SJSA1 (cell line): Measurements from ENCODE around the gene DGCR6. TPM values are rescaled to one million over a fixed set of nuclear protein-coding genes. Genes with fewer than 3 reads are reported as not detected.
"Not testable (repeated sequence)": the region's sequence is repeated elsewhere in the genome, so short reads cannot be mapped to it uniquely, and the experiment has no call there.

Experiments used
- DNase-seq, 2 experiments: peaks; one replicate each; pipeline ENCODE4 v3.0.0-alpha.2; 2015 to 2020; ENCODE audit warnings: low spot score in 2 of 2, low read depth in 1 of 2
- H3K27ac ChIP-seq: fragments of 250-450 bp; sonication (Bioruptor Pico); 2 replicates; pipeline ENCODE4 v1.5.1; 2020; ENCODE audit warnings: mild to moderate bottlenecking, moderate library complexity
- H3K27me3 ChIP-seq: fragments of 250-450 bp; sonication (Bioruptor Pico); replicated peaks from 2 replicates; pipeline ENCODE4 v1.5.1; 2020; ENCODE audit warnings: mild to moderate bottlenecking, moderate library complexity
- H3K36me3 ChIP-seq: fragments of 250-450 bp; sonication (Bioruptor Pico); 2 replicates; pipeline ENCODE4 v1.5.1; 2020; ENCODE audit warnings: mild to moderate bottlenecking
- H3K4me1 ChIP-seq: fragments of 250-450 bp; sonication (Bioruptor Pico); replicated peaks from 2 replicates; pipeline ENCODE4 v1.6.1; 2021; ENCODE audit warnings: mild to moderate bottlenecking
- H3K4me3 ChIP-seq: fragments of 250-450 bp; sonication (Bioruptor Pico); 2 replicates; pipeline ENCODE4 v1.5.1; 2020; ENCODE audit warnings: mild to moderate bottlenecking
- H3K9me3 ChIP-seq: fragments of 250-450 bp; sonication (Bioruptor Pico); replicated peaks from 2 replicates; pipeline ENCODE4 v1.5.1; 2020; ENCODE audit warnings: mild to moderate bottlenecking
- total RNA-seq: library from RNA; depleted of rRNA; stranded (reverse); fragments of >200 nt; shearing (Covaris generic); gene quantifications from 2 replicates; pipeline ENCODE4 v1.2.3, GENCODE V29; 2014

Gene DGCR6
- total RNA-seq, 1 experiment from 2014 or later: 0.95 TPM

DNA sequence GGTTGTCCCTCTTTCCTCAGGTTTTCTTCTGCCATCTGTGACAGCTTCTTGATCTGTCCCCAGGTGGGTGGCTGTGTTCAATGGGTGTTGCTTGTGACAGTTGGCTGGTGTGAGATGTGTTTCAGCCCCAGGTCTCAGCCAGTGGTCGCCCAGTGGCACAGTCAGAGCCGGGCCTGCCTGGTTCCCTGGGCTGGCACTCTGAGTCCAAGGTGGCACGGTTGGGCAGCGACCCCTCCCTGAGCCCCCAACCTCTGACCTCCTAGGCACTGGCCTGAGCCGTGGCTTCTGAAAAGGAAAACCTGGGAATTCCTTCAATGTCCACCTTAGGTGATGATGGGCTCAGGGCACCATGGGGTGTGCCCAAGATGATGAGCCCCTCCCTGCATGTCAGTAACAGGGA, 44.0 kb downstream of the DGCR6 start:
- no peaks in the 10 kb centered on the region for H3K9me3 ChIP-seq
- peak in 1 of 2 experiments; percentile 36 for DNase-seq
- peaks cover 11% of the 10 kb centered on the region for H3K27me3 ChIP-seq
- no peaks in the 10 kb centered on the region for H3K4me1 ChIP-seq
- no peak overlapping the region for H3K27ac ChIP-seq
- no peak overlapping the region for H3K4me3 ChIP-seq
- H3K36me3 ChIP-seq: no peaks in the 10 kb centered on the region

DNA sequence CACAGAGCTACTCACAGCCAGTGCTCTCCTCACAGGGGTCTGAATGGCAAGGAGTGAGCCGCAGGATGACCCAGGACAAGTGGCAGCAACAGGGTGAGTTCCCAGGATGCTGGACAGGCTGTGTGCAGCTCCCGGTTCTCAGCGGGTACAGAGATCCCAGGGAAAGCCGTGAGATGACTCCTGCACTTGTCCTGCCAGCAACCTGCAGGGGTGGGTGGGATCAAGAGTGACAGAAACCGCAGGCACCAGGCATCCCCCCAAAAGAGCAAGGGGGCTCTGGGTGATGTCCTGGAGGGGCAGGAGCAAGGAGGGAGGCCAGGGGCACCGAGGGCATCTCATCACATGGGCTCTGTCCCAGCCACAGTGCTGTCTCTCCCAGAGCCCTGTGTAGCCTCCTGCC, 45.9 kb downstream of the DGCR6 start:
- Histone ChIP-seq H3K4me1 (no peaks in the 10 kb centered on the region), H3K27ac (no peak overlapping the region), H3K27me3 (peaks cover 11% of the 10 kb centered on the region), H3K4me3 (no peak overlapping the region), H3K9me3 (no peaks in the 10 kb centered on the region), H3K36me3 (no peaks in the 10 kb centered on the region)
- DNase-seq: peak in 1 of 2 experiments; percentile 25

DNA sequence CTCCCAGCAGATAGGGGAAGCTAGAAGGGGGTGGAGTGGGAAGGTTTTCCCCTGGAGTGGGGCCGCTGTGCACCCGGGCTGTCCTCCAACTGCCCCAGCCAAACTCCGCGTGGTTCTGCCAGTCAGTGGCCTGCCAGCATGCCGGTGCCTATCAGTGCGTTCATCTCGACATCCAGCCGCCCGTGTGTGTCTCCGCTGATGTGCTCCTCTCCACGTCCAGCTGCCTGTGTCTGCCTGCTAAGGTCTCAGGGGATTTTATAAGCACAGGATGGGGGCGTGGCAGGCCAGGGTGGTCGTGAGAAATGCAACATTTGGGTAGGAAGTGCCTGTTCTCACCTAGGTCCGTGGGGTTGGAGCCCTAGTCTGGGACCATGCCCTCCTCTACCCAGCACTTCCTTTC, 47.0 kb downstream of the DGCR6 start:
- H3K4me3 ChIP-seq, H3K9me3 ChIP-seq, H3K36me3 ChIP-seq, H3K4me1 ChIP-seq, H3K27ac ChIP-seq: not testable (repeated sequence)
- H3K27me3 ChIP-seq: peaks cover 10% of the 10 kb centered on the region
- DNase-seq: peak in 1 of 2 experiments; percentile 27

DNA sequence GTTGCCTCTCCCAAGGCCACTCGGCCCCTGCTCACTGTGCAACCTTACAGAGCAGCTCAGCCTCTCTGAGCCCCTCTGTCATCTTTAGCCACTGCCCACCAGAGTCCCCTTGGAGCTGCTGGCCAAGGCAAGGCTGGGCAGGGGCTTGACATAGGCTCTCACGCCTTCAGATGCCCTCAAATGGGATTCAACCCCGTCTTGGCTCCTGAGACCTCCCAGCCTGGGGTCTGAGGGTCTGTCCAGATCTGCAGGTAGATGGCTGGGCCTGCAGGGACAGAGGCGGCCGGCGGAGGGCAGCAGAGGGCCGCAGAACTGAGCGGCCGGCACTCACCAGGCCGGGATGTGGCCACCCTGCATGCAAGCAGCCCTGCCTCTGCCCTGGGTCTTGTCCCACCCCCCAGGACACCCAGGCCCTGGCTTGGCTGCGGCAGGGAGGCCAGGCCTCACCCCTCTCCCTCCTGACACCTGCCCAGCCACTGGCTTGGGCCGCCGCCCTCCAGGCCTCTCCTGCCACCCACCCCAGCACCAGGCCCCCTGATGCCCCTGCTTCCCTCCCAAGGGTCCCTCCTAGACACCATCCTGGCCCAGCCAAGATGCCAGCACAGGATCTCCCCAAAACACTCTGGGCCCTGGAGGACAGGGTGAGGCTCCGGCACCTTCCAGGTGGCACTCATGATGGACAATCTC, 48.3 kb downstream of the DGCR6 start:
- DNase-seq: peak; percentile 38 to 63
- not testable (repeated sequence) for H3K36me3 ChIP-seq, H3K27me3 ChIP-seq, H3K4me1 ChIP-seq, H3K27ac ChIP-seq, H3K9me3 ChIP-seq, H3K4me3 ChIP-seq

DNA sequence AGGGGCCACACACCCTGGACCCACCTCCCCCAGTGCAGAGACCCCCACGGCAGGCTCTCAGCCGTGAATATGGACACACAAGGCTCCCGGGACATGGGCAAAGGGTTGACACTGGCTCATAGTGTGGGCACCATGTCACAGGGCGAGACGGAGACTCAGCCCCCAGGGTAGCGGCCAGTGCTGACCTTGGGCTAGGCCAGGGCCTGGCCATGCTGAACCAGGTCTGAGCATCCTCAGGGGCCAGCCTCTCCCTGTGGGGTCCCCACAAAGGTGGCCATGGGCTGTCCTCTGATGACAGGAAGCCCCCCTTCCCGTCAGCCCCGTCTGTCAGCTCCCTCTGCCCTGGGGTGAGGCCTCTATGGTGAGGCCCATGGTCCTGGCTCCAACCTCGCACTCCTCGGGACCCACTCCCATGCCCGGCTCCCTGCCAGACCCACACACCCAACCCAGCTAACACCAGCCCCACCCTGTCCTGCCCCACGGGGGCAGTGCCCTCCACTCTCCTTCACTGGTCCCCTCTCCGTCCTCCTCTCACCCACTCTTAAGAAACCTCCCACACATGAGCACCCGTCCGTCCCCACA, 49.0 kb downstream of the DGCR6 start:
- Histone ChIP-seq H3K36me3 (no peaks in the 10 kb centered on the region), H3K4me1 (peaks cover 7% of the 10 kb centered on the region), H3K4me3 (no peak overlapping the region), H3K27ac (no peak overlapping the region), H3K9me3 (no peaks in the 10 kb centered on the region), H3K27me3 (no peaks in the 10 kb centered on the region; the same call in 1 of the 2 replicates)
- DNase-seq: peak in 1 of 2 experiments; percentile 40

DNA sequence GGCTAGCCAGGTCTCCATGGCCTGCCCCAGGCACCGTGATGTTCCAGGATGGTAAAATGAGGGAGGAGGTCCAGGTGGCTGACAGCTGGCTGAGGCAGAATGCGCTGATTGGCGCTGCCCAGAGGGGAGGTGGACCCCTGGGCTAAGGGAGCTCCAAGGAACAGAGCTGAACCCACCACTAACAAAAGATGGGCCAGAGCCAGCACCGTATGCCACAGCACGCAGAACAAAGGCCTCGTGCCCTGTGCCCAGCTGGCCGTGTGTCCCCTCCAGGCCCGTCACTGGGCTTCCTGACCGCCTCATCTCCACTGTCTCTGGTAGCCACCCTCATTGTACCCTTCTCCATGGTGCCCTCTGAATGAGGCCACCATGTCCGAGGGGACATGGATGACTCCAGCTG, 49.6 kb downstream of the DGCR6 start:
- Histone ChIP-seq H3K4me3 (no peak overlapping the region), H3K36me3 (no peaks in the 10 kb centered on the region), H3K27me3 (no peaks in the 10 kb centered on the region), H3K27ac (no peak overlapping the region), H3K4me1 (peaks cover 7% of the 10 kb centered on the region), H3K9me3 (no peaks in the 10 kb centered on the region)
- DNase-seq: peak in 1 of 2 experiments; percentile 31

DNA sequence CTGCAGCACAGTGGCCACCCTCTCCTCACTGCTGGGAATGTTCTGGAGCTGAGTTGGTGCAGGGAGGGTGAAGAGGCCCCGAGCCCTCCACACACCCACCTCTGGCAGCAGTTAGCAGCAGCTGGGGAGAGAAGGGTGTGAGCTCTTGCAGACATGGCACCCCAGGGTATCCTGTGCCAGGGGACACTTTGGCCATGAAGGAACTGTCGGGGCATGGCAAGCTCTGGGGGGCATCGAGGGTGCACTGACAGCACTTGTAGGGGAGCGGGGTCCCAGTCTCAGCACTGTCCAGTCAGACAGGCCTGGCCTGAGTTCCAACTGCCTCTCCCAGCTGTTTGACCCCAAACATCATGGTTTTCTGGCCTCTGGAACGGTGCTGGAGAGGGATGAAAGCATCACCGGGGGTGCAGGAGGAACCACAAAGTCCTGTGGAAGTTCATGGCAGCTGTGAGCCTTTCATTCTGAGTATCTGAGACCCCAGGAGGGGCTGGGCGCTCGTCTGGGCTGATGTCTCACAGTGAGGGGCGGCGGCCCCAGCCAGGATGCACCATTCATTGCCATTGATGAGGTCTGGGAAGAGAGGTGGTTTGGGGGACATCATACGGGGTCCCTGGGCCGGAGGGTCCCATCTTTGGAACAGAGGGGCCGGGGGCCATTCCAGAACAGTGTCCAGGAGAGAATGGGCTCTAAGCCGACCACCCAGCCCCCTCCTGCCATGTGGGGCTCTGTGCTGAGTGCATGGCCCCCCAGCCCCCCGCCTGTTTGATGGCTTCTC, 50.2 kb downstream of the DGCR6 start:
- not testable (repeated sequence) for H3K36me3 ChIP-seq, H3K4me1 ChIP-seq, H3K27ac ChIP-seq, H3K27me3 ChIP-seq, H3K4me3 ChIP-seq, H3K9me3 ChIP-seq
- DNase-seq: peak in 1 of 2 experiments; percentile 37

DNA sequence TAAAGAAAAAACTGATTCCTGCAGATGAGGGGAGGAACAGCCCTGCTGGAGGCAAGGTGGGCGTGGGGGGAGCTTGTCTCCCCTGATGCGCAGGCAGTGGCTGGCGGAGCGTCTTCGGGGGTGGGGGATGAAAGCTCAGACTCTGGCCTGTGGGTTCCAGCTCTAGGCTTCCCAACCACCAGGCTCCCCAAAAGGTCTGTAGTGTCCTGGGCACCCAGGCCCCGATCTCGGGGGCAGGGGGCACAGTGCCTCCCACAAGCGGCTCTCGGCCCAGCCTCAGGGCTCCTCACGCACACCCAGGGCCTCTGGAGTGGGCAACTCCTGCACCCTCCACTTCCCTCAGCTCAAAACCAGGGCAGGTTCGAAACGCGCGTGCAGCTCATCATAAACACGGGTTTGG, 50.8 kb downstream of the DGCR6 start:
- H3K4me3 ChIP-seq, H3K4me1 ChIP-seq, H3K36me3 ChIP-seq, H3K9me3 ChIP-seq, H3K27ac ChIP-seq, H3K27me3 ChIP-seq, DNase-seq: not testable (repeated sequence)

DNA sequence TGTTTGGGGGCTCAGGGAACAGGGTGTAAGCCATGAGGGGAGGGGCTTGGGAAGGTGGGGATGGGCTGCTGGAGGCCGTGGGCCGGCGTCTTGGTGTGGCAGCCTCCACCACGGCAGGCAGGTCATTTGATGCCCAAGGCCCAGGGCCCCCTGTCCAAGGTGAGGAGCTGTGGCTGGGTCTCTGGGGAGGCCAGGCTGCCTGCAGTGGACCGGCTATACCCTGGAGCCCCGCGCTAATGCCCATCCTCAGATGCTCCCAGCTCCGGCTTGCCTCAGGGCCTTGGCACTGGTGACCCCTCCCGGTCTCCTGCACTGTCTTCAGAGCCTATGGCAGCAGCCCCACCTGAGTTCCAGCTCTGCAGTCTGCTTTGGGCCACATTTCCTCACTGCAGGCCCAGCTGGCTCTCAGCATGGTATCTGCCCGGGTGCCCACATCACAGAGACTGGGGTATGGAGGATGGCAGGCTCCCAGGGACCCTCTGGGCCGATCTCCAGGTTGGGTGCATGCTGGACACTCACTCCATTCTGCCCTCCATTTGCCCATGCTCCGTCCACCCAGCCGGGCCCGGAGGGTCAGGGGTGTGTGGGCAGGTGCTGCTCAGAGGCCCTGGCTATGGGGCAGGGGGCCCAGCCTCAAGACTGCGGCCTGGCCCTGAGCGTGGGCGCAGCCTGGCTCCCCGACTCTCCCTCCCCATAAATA, 51.7 kb downstream of the DGCR6 start:
- not testable (repeated sequence) for H3K4me3 ChIP-seq, H3K27ac ChIP-seq, H3K36me3 ChIP-seq, H3K27me3 ChIP-seq, H3K9me3 ChIP-seq, H3K4me1 ChIP-seq
- peak in 1 of 2 experiments; percentile 33 for DNase-seq

DNA sequence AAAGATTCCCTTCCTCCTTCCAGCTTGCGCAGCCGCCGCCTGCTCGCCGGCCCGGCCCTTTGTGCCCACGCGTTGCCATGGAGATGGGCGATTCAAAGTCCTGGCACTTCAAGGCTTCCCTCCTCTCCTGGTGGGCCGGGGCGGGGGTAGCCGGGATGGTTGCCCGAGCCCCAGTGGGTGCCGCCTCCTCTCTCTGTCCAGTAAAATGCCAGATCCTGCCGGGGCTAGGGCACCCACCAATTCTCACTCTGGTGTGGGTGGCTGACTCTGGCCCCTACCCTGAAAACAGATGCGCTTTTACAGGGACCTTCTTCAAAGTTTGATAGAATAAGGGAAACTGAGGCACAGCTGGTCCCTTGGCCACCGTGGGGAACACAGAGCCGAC, 52.2 kb downstream of the DGCR6 start:
- H3K27ac ChIP-seq, H3K4me1 ChIP-seq, H3K36me3 ChIP-seq, H3K9me3 ChIP-seq, H3K27me3 ChIP-seq, H3K4me3 ChIP-seq: not testable (repeated sequence)
- peak in 1 of 2 experiments; percentile 37 for DNase-seq

DNA sequence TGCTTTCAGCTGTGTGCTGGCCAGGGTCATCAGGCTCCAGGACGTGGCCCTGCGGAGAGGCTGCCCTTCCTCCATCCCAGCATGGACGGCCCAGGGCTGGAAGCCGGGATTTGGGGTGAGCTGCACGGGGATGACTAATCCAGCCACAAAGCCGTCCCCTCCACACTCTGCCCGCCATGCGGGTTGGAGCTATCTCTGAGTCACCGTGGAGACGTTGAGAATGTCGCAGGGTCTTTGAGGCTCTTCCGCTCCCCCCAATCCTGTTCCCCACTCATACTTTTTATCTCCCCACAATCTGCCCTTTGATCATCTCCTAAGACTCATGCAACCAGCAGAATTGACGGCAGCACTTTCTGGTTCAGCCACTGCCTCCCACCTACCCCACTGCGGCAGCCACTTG, 52.6 kb downstream of the DGCR6 start:
- H3K4me1 ChIP-seq, H3K27ac ChIP-seq, H3K9me3 ChIP-seq, H3K36me3 ChIP-seq, H3K27me3 ChIP-seq, H3K4me3 ChIP-seq: not testable (repeated sequence)
- DNase-seq: peak in 1 of 2 experiments; percentile 56

DNA sequence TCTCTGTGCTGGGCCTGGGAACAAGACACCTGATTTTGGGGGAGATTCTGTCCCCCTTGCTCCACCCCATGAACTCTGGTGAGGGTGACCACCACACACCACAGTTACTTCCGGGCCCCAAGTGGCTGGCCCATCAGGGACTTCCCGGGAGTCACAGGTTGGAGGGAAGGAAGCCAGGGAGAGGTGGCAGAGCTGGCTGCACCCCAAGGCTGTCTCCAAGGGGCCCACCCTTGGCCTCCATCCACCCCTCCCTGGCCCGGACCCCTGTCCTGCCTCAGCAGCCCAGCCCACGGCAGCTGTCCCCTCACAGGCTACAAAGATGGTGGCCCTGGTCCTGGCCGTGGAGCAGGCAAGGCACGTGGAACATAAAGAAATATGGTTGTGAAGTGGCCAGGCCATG, 53.1 kb downstream of the DGCR6 start:
- not testable (repeated sequence) for H3K4me3 ChIP-seq, H3K27ac ChIP-seq, H3K27me3 ChIP-seq, H3K9me3 ChIP-seq, DNase-seq, H3K4me1 ChIP-seq, H3K36me3 ChIP-seq

DNA sequence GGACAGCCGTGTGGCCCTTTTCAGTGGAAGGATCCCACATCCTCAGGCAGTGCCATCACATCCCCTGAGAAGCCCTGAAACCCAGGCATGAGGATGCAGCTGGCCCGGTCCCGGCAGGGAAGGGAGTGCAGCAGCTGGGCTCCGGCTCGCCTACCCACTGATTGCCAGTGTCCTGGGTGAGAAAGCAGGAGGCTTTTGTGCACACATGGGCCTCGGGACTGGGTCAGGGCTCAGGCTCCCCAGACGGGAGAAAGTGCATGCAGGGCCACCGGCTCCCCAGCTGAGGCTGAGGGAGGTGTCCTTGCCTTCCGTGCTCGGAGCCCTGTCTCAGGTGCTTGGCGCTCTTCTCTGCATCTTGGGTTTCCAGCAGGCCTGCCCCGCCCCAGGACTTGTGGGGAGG, 53.6 kb downstream of the DGCR6 start:
- H3K27ac ChIP-seq, H3K36me3 ChIP-seq, H3K4me1 ChIP-seq, H3K27me3 ChIP-seq, H3K9me3 ChIP-seq, H3K4me3 ChIP-seq: not testable (repeated sequence)
- peak in 1 of 2 experiments; percentile 32 for DNase-seq
